B cell (primary cell): ENCODE results near the gene TMEM129. TPM values are rescaled to one million over a fixed set of nuclear protein-coding genes. Genes with fewer than 3 reads are reported as not detected.

ENCODE experiments used
- ATAC-seq: fragments of 200-7000 bp; cut with Tn5 transposase; one replicate; pipeline ENCODE4 v1.10.0; 2021; ENCODE audit warnings: low read depth, mild to moderate bottlenecking, moderate number of reproducible peaks, moderate library complexity
- CTCF ChIA-PET: fragments of 350-600 bp; sonication (Branson Sonifier 250); formaldehyde crosslinking; loops from one replicate; lab custom pipeline; 2021; ENCODE audit warnings: antibody characterized with exemption, inconsistent platforms; lab: Charles Lee
- POLR2A ChIA-PET: fragments of 350-600 bp; sonication (Branson Sonifier 250); formaldehyde crosslinking; loops from one replicate; lab custom pipeline; 2021; ENCODE audit warnings: antibody characterized with exemption; lab: Charles Lee
- DNase-seq: peaks from one replicate; pipeline ENCODE4 v3.0.0; 2013
- H2AFZ ChIP-seq: 2 replicates; pipeline ENCODE4 v1.6.1; 2012; ENCODE audit warnings: mild to moderate bottlenecking, low read depth, low read length; ENCODE audit not compliant: insufficient read depth, poor library complexity, severe bottlenecking
- H3K27ac ChIP-seq, 2 donors: 1 replicate in 1 of 2; 2 replicates in 1 of 2; pipeline ENCODE4 v1.5.1; 2012 to 2013; ENCODE audit warnings: low read length in 2 of 2, mild to moderate bottlenecking in 2 of 2, moderate library complexity in 1 of 2
- H3K27me3 ChIP-seq, 4 experiments: fragments of 200-600 bp in 1 of 4; sonication (generic) in 1 of 4; replicated peaks in 1 of 4; 1 replicate in 2 of 4; 2 replicates in 2 of 4; pipeline versions ENCODE4 v1.6.1 to v1.7.0; 2013 to 2016; ENCODE audit warnings: low read length in 3 of 4, mild to moderate bottlenecking in 2 of 4, mixed read lengths in 1 of 4, moderate library complexity in 1 of 4; ENCODE audit not compliant: insufficient read depth in 4 of 4, control insufficient read depth in 3 of 4; ENCODE audit errors: control extremely low read depth in 1 of 4
- H3K36me3 ChIP-seq, 2 experiments: replicated peaks in 1 of 2; 1 replicate in 1 of 2; 2 replicates in 1 of 2; pipeline versions ENCODE4 v1.6.1 to v1.7.1; 2013; ENCODE audit warnings: low read length in 1 of 2; ENCODE audit not compliant: insufficient read depth in 2 of 2, control insufficient read depth in 1 of 2; ENCODE audit errors: control extremely low read depth in 1 of 2, extremely low read depth in 1 of 2
- H3K4me1 ChIP-seq, 2 donors: fragments of 200-600 bp in 1 of 2; sonication (generic) in 1 of 2; 1 replicate in 1 of 2; 2 replicates in 1 of 2; pipeline versions ENCODE4 v1.5.1 to v1.6.1; 2013 to 2017; ENCODE audit warnings: low read length in 2 of 2; ENCODE audit not compliant: control insufficient read depth in 2 of 2, insufficient read depth in 2 of 2
- H3K4me2 ChIP-seq: replicated peaks from 2 replicates; pipeline ENCODE3; 2012; ENCODE audit warnings: mild to moderate bottlenecking, low read depth, low read length; ENCODE audit not compliant: poor library complexity, severe bottlenecking
- H3K4me3 ChIP-seq, 5 experiments: fragments of 200-600 bp in 1 of 5; sonication (generic) in 1 of 5; 1 replicate in 3 of 5; 2 replicates in 2 of 5; pipeline versions ENCODE4 v1.5.1 to v1.7.0; 2011 to 2016; ENCODE audit warnings: low read length in 4 of 5, mild to moderate bottlenecking in 4 of 5, low read depth in 2 of 5, control low read depth in 1 of 5, moderate library complexity in 1 of 5; ENCODE audit not compliant: insufficient read depth in 1 of 5; ENCODE audit errors: control extremely low read depth in 1 of 5, extremely low read depth in 1 of 5
- H3K79me2 ChIP-seq: fragments of 200-600 bp; sonication (generic); one replicate; pipeline ENCODE4 v1.6.0; 2016; ENCODE audit warnings: low read length; ENCODE audit not compliant: control insufficient read depth, insufficient read depth
- H3K9ac ChIP-seq: fragments of 200-600 bp; sonication (generic); 2 replicates; pipeline ENCODE4 v1.6.1; 2017; ENCODE audit warnings: mild to moderate bottlenecking, low read length, moderate library complexity
- H3K9me3 ChIP-seq, 3 donors: one replicate each; pipeline versions ENCODE4 v1.6.1 to v1.7.1; 2013; ENCODE audit warnings: low read length in 2 of 3; ENCODE audit not compliant: control insufficient read depth in 2 of 3, insufficient read depth in 1 of 3; ENCODE audit errors: control extremely low read depth in 1 of 3
- H4K20me1 ChIP-seq: 2 replicates; pipeline ENCODE4 v1.6.0; 2012; ENCODE audit warnings: mild to moderate bottlenecking, low read length; ENCODE audit not compliant: insufficient read depth, control insufficient read depth, poor library complexity, severe bottlenecking
- H3K27ac Mint-ChIP-seq: one replicate; pipeline ENCODE4 v1.8.0; 2021; ENCODE audit warnings: mixed read lengths
- H3K27me3 Mint-ChIP-seq: one replicate; pipeline ENCODE4 v1.8.0; 2021; ENCODE audit warnings: mixed read lengths
- H3K4me1 Mint-ChIP-seq: one replicate; pipeline ENCODE4 v1.8.0; 2021; ENCODE audit warnings: mixed read lengths
- H3K4me3 Mint-ChIP-seq: one replicate; pipeline ENCODE4 v1.8.0; 2021; ENCODE audit warnings: mixed read lengths
- H3K9me3 Mint-ChIP-seq: one replicate; pipeline ENCODE4 v1.8.0; 2022; ENCODE audit warnings: mixed read lengths; ENCODE audit not compliant: insufficient read depth
- EZH2 ChIP-seq: IDR thresholded peaks from 2 replicates; pipeline ENCODE4 v1.6.1; 2012; ENCODE audit warnings: borderline replicate concordance, low read depth, mild to moderate bottlenecking, moderate library complexity, low read length; ENCODE audit not compliant: insufficient read depth, poor library complexity, severe bottlenecking
- WGBS: methylation state at CpG from one replicate; pipeline ENCODE4 v1.1.5; 2013; ENCODE audit warnings: missing lambda C conversion rate; ENCODE audit not compliant: insufficient coverage; 5-methylcytosine and 5-hydroxymethylcytosine counted together
- intact Hi-C: fragments of 100-400 bp; cut with micrococcal nuclease; formaldehyde crosslinking; loops from one replicate; pipeline ENCODE4 v1.10.0; 2022
- polyA plus RNA-seq: library from polyadenylated mRNA; depleted of rRNA; stranded (reverse); fragments of >200 nt; gene quantifications from 2 replicates; pipeline ENCODE4 v1.2.3, GENCODE V29; 2012
- total RNA-seq, 2 donors: library from RNA; stranded (reverse); fragments of 120-200 nt in 1 of 2; gene quantifications; 1 replicate in 1 of 2; 2 replicates in 1 of 2; pipeline versions ENCODE4 v1.2.3 to v1.2.4, GENCODE V29; 2013 to 2022
- TF ChIP-seq, protein P1 (sequence below): fragments of 200-600 bp; IDR thresholded peaks from one replicate; pipeline ENCODE4 v1.8.0; 2022; ENCODE audit warnings: antibody characterized with exemption, mild to moderate bottlenecking

Gene TMEM129
- total and polyA plus RNA-seq, 2 donors (not counting 1 experiment from before 2014, with no cell fraction given) = 41.0 to 76.5 TPM

DNA sequence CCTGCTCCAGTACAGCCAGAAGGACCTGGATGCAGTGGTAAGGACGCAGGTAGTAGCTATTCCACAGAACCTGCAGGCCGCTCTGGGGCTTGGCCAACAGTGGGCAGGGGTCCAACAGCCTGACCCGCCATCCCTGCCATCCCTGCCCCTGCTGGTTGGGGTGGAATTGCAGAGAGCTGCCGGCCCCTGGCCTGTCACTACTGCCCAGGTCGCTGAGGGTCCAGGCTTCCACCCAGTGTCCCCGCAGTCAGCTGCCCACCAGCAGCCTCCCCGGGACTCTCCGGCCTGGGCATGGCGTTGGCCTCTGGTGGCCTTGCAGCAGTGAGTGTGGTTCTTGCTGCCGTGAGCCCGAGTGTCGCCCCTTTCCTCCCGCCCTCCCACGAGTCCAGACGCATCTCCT is 16.5 kb upstream of the TMEM129 start:
- H4K20me1 ChIP-seq = no peaks in the 10 kb centered on the region
- intact Hi-C loops = no loop called here
- H3K4me3 ChIP-seq = no peak overlapping the region
- Mint-ChIP-seq H3K9me3 (peaks cover 8% of the 10 kb centered on the region), H3K4me3 (no peak overlapping the region), H3K27ac (no peak overlapping the region), H3K27me3 (no peaks in the 10 kb centered on the region), H3K4me1 (no peaks in the 10 kb centered on the region)
- no peaks in the 10 kb centered on the region for H3K4me1 ChIP-seq
- ATAC-seq = no peak
- no peak overlapping the region for H3K4me2 ChIP-seq
- H3K27me3 ChIP-seq = no peaks in the 10 kb centered on the region
- H2AFZ ChIP-seq = no peak overlapping the region
- no peak overlapping the region for H3K9ac ChIP-seq
- ChIA-PET POLR2A (interaction anchor here (0.7 kb wide), 1 partner anchor 109 kb away, joined by 3 read pairs; no protein-coding TSS in a partner anchor), CTCF (no interaction called here)
- H3K36me3 ChIP-seq = peaks cover 1 to 56% of the 10 kb centered on the region in 2 experiments
- peaks cover 8% of the 10 kb centered on the region for H3K79me2 ChIP-seq
- H3K9me3 ChIP-seq = peaks cover 0 to 30% (median 9%) of the 10 kb centered on the region in 3 donors
- no peak for DNase-seq
- WGBS = over 99% methylated on average over 12 of the region's 15 CpGs
- H3K27ac ChIP-seq = no peak overlapping the region
- TF ChIP-seq, protein P1, sequence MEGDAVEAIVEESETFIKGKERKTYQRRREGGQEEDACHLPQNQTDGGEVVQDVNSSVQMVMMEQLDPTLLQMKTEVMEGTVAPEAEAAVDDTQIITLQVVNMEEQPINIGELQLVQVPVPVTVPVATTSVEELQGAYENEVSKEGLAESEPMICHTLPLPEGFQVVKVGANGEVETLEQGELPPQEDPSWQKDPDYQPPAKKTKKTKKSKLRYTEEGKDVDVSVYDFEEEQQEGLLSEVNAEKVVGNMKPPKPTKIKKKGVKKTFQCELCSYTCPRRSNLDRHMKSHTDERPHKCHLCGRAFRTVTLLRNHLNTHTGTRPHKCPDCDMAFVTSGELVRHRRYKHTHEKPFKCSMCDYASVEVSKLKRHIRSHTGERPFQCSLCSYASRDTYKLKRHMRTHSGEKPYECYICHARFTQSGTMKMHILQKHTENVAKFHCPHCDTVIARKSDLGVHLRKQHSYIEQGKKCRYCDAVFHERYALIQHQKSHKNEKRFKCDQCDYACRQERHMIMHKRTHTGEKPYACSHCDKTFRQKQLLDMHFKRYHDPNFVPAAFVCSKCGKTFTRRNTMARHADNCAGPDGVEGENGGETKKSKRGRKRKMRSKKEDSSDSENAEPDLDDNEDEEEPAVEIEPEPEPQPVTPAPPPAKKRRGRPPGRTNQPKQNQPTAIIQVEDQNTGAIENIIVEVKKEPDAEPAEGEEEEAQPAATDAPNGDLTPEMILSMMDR = no peak
- TF ChIP-seq EZH2 = no peak

DNA sequence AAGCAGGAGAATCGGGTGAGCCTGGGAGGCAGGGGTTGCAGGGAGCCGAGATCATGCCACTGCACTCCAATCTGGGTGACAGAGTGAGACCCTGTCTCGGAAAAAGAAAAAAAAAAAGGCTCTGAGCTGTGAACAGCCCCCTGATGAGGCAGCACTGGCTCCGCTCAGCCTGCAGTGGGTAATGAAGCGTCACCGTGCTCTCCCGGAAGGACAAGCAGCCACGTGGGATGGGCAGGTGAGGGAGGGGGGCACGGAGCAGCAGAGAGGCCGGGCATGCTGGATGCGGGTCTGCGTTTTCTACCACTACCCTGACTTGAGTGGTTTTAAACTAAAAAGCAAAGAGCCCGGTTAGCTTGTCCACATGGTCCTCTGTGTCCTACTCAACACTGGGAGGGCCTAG is 15.7 kb upstream of the TMEM129 start:
- Mint-ChIP-seq H3K4me3 (no peak overlapping the region), H3K9me3 (peaks cover 8% of the 10 kb centered on the region), H3K27ac (no peak overlapping the region), H3K27me3 (no peaks in the 10 kb centered on the region), H3K4me1 (no peaks in the 10 kb centered on the region)
- Histone ChIP-seq H3K9me3 (peaks cover 0 to 30% (median 9%) of the 10 kb centered on the region in 3 donors), H4K20me1 (no peaks in the 10 kb centered on the region), H3K27ac (no peak overlapping the region), H3K36me3 (peaks cover 3 to 61% of the 10 kb centered on the region in 2 experiments), H3K79me2 (peaks cover 13% of the 10 kb centered on the region), H3K4me1 (no peaks in the 10 kb centered on the region), H3K4me2 (no peak overlapping the region), H3K27me3 (no peaks in the 10 kb centered on the region), H2AFZ (no peak overlapping the region), H3K9ac (no peak overlapping the region), H3K4me3 (no peak overlapping the region)
- no peak for DNase-seq
- no peak for ATAC-seq
- intact Hi-C loops = no loop called here
- ChIA-PET CTCF (no interaction called here), POLR2A (no interaction called here)
- WGBS = 95% methylated on average over 13 of the region's 13 CpGs
- no peak for TF ChIP-seq EZH2
- TF ChIP-seq, protein P1 = no peak
